Measurements from ENCODE around the gene CDC14A. TPM values are rescaled to one million over a fixed set of nuclear protein-coding genes. Genes with fewer than 3 reads are reported as not detected.

The CDC14A gene
- total RNA-seq, 1 donor from 2014 or later: 8.7 TPM

- H3K4me3 ChIP-seq (ENCODE audit: low read depth, low read length): no peak overlapping the region
- TF ChIP-seq CTCF (IDR thresholded peaks at IDR 0.05; ENCODE audit: insufficient read depth, low read length, poor library complexity, severe bottlenecking): no peak
- H3K36me3 ChIP-seq (ENCODE audit: control insufficient read depth, insufficient read depth, low read length): no peaks in the 10 kb centered on the region
- H3K27me3 ChIP-seq (ENCODE audit: control insufficient read depth, insufficient read depth, low read length): no peaks in the 10 kb centered on the region
- no peak for DNase-seq (ENCODE audit: low read depth)
Measured at GRCh38 chr1:100479620-100480338, 127.5 kb downstream of the CDC14A start.

- no peak for DNase-seq (ENCODE audit: low read depth)
- no peak for TF ChIP-seq CTCF (IDR thresholded peaks at IDR 0.05; ENCODE audit: insufficient read depth, low read length, poor library complexity, severe bottlenecking)
- H3K4me3 ChIP-seq (ENCODE audit: low read depth, low read length): no peak overlapping the region
Measured at GRCh38 chr1:100481303-100481702, 129.0 kb downstream of the CDC14A start.

GRCh38 chr1:100482167-100482566 is 129.9 kb downstream of the CDC14A start:
- no peak for DNase-seq (ENCODE audit: low read depth)
- Histone ChIP-seq H3K36me3 (ENCODE audit: control insufficient read depth, insufficient read depth, low read length) (no peaks in the 10 kb centered on the region), H3K27me3 (ENCODE audit: control insufficient read depth, insufficient read depth, low read length) (no peaks in the 10 kb centered on the region), H3K4me3 (ENCODE audit: low read depth, low read length) (no peak overlapping the region)
- no peak for TF ChIP-seq CTCF (IDR thresholded peaks at IDR 0.05; ENCODE audit: insufficient read depth, low read length, poor library complexity, severe bottlenecking)

More at GRCh38 chr1:100481303-100481702, 129.0 kb downstream of the CDC14A start:
- no peaks in the 10 kb centered on the region for H3K27me3 ChIP-seq (ENCODE audit: control insufficient read depth, insufficient read depth, low read length)
- no peaks in the 10 kb centered on the region for H3K36me3 ChIP-seq (ENCODE audit: control insufficient read depth, insufficient read depth, low read length)

- H3K27me3 ChIP-seq (ENCODE audit: control insufficient read depth, insufficient read depth, low read length): no peaks in the 10 kb centered on the region
- DNase-seq (ENCODE audit: low read depth): no peak
- no peak for TF ChIP-seq CTCF (IDR thresholded peaks at IDR 0.05; ENCODE audit: insufficient read depth, low read length, poor library complexity, severe bottlenecking)
- no peaks in the 10 kb centered on the region for H3K36me3 ChIP-seq (ENCODE audit: control insufficient read depth, insufficient read depth, low read length)
- H3K4me3 ChIP-seq (ENCODE audit: low read depth, low read length): no peak overlapping the region
Measured at GRCh38 chr1:100482748-100483147, 130.4 kb downstream of the CDC14A start.

GRCh38 chr1:100483230-100483629 is 130.9 kb downstream of the CDC14A start:
- DNase-seq (ENCODE audit: low read depth): no peak
- Histone ChIP-seq H3K27me3 (ENCODE audit: control insufficient read depth, insufficient read depth, low read length) (no peaks in the 10 kb centered on the region), H3K36me3 (ENCODE audit: control insufficient read depth, insufficient read depth, low read length) (no peaks in the 10 kb centered on the region), H3K4me3 (ENCODE audit: low read depth, low read length) (no peak overlapping the region)
- no peak for TF ChIP-seq CTCF (IDR thresholded peaks at IDR 0.05; ENCODE audit: insufficient read depth, low read length, poor library complexity, severe bottlenecking)

GRCh38 chr1:100485855-100486258 is 133.6 kb downstream of the CDC14A start:
- no peak for DNase-seq (ENCODE audit: low read depth)

More at GRCh38 chr1:100485855-100486258, 133.6 kb downstream of the CDC14A start:
- Histone ChIP-seq H3K4me3 (ENCODE audit: low read depth, low read length) (no peak overlapping the region), H3K36me3 (ENCODE audit: control insufficient read depth, insufficient read depth, low read length) (no peaks in the 10 kb centered on the region), H3K27me3 (ENCODE audit: control insufficient read depth, insufficient read depth, low read length) (no peaks in the 10 kb centered on the region)
- no peak for TF ChIP-seq CTCF (IDR thresholded peaks at IDR 0.05; ENCODE audit: insufficient read depth, low read length, poor library complexity, severe bottlenecking)

Data from kidney epithelial cell (primary cell).